ENCODE data around the gene SLC25A29.
A peak's percentile ranks its signal among the peaks of the same experiment; 100 is the strongest.

Gene SLC25A29

GRCh38 chr14:100282766-100283419, 23.4 kb downstream of the SLC25A29 start:
- peaks cover 7 to 41% (median 26%) of the 10 kb centered on the region in 5 donors for H3K4me1 ChIP-seq (ENCODE audit: control insufficient read depth in 5 of 5, insufficient read depth in 5 of 5, low read length in 5 of 5)
- peak overlapping the region in 2 of 5 donors; percentile 10 to 39 for H3K9ac ChIP-seq (ENCODE audit: low read length in 5 of 5)
- H3K9me3 ChIP-seq (ENCODE audit: control insufficient read depth in 5 of 5, low read length in 5 of 5), result no peaks in the 10 kb centered on the region
- no peak overlapping the region for H3K27ac ChIP-seq (ENCODE audit: low read depth, low read length)
- H3K27me3 ChIP-seq (ENCODE audit: control insufficient read depth in 5 of 5, insufficient read depth in 4 of 5, low read length in 5 of 5), result no peaks in the 10 kb centered on the region
- peaks cover 0 to 8% (median 0%) of the 10 kb centered on the region in 5 donors for H3K36me3 ChIP-seq (ENCODE audit: control insufficient read depth in 5 of 5, insufficient read depth in 5 of 5, low read length in 5 of 5)
- no peak overlapping the region for H3K4me3 ChIP-seq (ENCODE audit: low read depth in 1 of 5, low read length in 5 of 5)

DNA sequence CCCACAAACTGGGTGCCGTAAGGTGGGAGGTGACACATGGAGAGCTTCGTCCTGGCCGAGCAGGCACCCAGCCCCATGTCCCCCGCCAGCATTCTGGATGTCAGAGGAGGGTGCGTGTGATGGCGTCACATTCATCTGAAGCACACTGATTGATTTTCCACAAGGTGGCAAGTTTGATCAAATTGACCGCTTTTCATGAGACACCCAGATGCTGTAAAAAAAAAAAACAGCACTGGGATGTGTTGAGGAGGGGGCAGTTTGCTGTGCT, 24.2 kb downstream of the SLC25A29 start:
- Histone ChIP-seq H3K9me3 (ENCODE audit: control insufficient read depth in 5 of 5, low read length in 5 of 5) (no peaks in the 10 kb centered on the region), H3K4me3 (ENCODE audit: low read depth in 1 of 5, low read length in 5 of 5) (no peak overlapping the region), H3K36me3 (ENCODE audit: control insufficient read depth in 5 of 5, insufficient read depth in 5 of 5, low read length in 5 of 5) (peaks cover under 1 to 12% (median 5%) of the 10 kb centered on the region in 5 donors), H3K27me3 (ENCODE audit: control insufficient read depth in 5 of 5, insufficient read depth in 4 of 5, low read length in 5 of 5) (no peaks in the 10 kb centered on the region), H3K4me1 (ENCODE audit: control insufficient read depth in 5 of 5, insufficient read depth in 5 of 5, low read length in 5 of 5) (peaks cover 7 to 38% (median 26%) of the 10 kb centered on the region in 5 donors), H3K9ac (ENCODE audit: low read length in 5 of 5) (no peak overlapping the region), H3K27ac (ENCODE audit: low read depth, low read length) (peak overlapping the region; percentile 52)

DNA sequence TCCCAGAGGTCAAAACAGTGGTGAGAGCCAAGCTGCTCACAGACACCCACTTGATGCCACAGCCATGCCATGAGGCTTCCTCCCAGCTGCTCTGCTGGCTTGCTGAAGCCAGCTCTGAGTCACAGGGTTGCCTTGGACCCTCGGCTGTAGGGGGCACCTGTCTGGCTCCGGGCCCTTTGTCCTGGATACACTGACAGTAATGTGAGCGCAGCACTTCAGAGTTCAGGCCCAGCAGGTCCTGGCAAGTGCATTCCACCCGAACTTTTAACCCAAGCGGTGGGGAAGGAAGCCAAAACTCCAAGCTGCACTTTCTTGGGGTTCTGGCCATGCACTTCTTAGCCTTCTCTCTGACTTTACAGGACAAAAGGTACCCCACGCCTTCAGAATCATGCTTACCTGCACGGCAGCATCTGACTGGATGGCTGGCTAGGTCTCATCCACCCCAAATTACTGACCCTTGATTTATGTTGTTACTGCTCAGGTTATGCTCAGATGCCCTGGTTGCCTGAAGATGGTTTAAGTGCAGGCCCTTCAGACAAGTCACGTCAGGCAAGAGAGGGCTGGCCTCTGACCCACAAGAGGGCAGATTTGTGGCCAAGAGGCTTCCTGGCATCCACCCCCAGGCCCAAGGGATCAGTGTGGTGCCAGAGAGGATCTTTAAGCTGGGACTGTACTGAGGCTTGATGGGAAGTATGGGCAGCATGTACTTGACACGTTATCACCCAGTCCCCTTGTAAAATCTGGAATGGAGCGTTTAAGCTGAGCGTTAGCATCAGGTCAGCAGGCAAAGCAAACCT, 24.8 kb downstream of the SLC25A29 start:
- Histone ChIP-seq H3K27me3 (ENCODE audit: control insufficient read depth in 5 of 5, insufficient read depth in 4 of 5, low read length in 5 of 5) (no peaks in the 10 kb centered on the region), H3K4me3 (ENCODE audit: low read depth in 1 of 5, low read length in 5 of 5) (no peak overlapping the region), H3K9ac (ENCODE audit: low read length in 5 of 5) (peak overlapping the region in 2 of 5 donors; percentile 18 to 52), H3K36me3 (ENCODE audit: control insufficient read depth in 5 of 5, insufficient read depth in 5 of 5, low read length in 5 of 5) (peaks cover 4 to 17% (median 8%) of the 10 kb centered on the region in 5 donors), H3K27ac (ENCODE audit: low read depth, low read length) (peak overlapping the region; percentile 52), H3K4me1 (ENCODE audit: control insufficient read depth in 5 of 5, insufficient read depth in 5 of 5, low read length in 5 of 5) (peaks cover 7 to 38% (median 26%) of the 10 kb centered on the region in 5 donors), H3K9me3 (ENCODE audit: control insufficient read depth in 5 of 5, low read length in 5 of 5) (no peaks in the 10 kb centered on the region)

GRCh38 chr14:100279563-100279962, 26.7 kb downstream of the SLC25A29 start:
- Histone ChIP-seq H3K4me1 (ENCODE audit: control insufficient read depth in 5 of 5, insufficient read depth in 5 of 5, low read length in 5 of 5) (peaks cover 4 to 23% (median 20%) of the 10 kb centered on the region in 5 donors), H3K27me3 (ENCODE audit: control insufficient read depth in 5 of 5, insufficient read depth in 4 of 5, low read length in 5 of 5) (no peaks in the 10 kb centered on the region), H3K36me3 (ENCODE audit: control insufficient read depth in 5 of 5, insufficient read depth in 5 of 5, low read length in 5 of 5) (peaks cover 4 to 27% (median 13%) of the 10 kb centered on the region in 5 donors), H3K4me3 (ENCODE audit: low read depth in 1 of 5, low read length in 5 of 5) (no peak overlapping the region), H3K27ac (ENCODE audit: low read depth, low read length) (no peak overlapping the region), H3K9me3 (ENCODE audit: control insufficient read depth in 5 of 5, low read length in 5 of 5) (no peaks in the 10 kb centered on the region), H3K9ac (ENCODE audit: low read length in 5 of 5) (no peak overlapping the region)

DNA sequence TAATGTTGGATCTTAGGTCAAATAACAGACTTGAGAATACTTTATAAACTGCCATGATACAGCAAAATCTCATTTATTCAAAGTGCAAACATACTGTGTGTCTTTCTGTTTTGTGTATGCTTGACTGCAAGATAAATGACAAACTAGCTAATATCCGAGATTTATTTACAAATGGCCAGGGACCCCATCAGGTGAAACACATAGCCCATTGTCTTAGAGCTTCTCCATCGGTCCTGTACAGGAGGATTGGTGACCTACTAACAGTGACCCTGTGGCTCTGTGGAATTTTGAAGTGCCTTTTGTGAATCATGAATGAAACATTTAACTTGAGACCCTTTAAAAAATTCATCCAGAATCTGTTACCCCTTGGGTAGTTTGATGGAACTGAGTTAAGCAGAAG, 27.1 kb downstream of the SLC25A29 start:
- Histone ChIP-seq H3K9me3 (ENCODE audit: control insufficient read depth in 5 of 5, low read length in 5 of 5) (no peaks in the 10 kb centered on the region), H3K36me3 (ENCODE audit: control insufficient read depth in 5 of 5, insufficient read depth in 5 of 5, low read length in 5 of 5) (peaks cover 4 to 29% (median 13%) of the 10 kb centered on the region in 5 donors), H3K9ac (ENCODE audit: low read length in 5 of 5) (no peak overlapping the region), H3K4me1 (ENCODE audit: control insufficient read depth in 5 of 5, insufficient read depth in 5 of 5, low read length in 5 of 5) (peaks cover 4 to 20% (median 17%) of the 10 kb centered on the region in 5 donors), H3K27ac (ENCODE audit: low read depth, low read length) (no peak overlapping the region), H3K27me3 (ENCODE audit: control insufficient read depth in 5 of 5, insufficient read depth in 4 of 5, low read length in 5 of 5) (no peaks in the 10 kb centered on the region), H3K4me3 (ENCODE audit: low read depth in 1 of 5, low read length in 5 of 5) (no peak overlapping the region)

DNA sequence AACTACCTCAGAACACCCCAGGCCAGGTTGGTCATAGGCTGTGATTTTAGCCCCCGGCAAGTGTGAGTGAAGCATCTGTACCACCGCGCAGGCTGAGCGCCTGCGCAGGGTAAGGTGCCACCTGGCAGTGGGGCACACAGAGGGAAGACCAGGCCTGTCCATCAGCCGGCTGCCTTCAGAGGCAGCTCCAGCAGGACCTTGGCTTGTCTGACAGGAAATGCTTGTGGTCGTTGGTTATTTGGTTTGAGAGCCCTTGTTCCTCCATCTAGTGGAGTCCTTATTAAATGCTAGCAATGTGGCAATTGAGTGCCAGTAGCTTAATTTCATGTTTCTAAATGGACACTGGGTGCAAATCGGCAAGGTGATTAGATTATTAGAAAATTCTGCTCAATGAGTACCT, 27.5 kb downstream of the SLC25A29 start:
- no peaks in the 10 kb centered on the region for H3K9me3 ChIP-seq (ENCODE audit: control insufficient read depth in 5 of 5, low read length in 5 of 5)
- H3K9ac ChIP-seq (ENCODE audit: low read length in 5 of 5), result peak overlapping the region in 2 of 5 donors; percentile 5 to 48
- H3K36me3 ChIP-seq (ENCODE audit: control insufficient read depth in 5 of 5, insufficient read depth in 5 of 5, low read length in 5 of 5), result peaks cover 4 to 29% (median 13%) of the 10 kb centered on the region in 5 donors
- peaks cover 4 to 20% (median 17%) of the 10 kb centered on the region in 5 donors for H3K4me1 ChIP-seq (ENCODE audit: control insufficient read depth in 5 of 5, insufficient read depth in 5 of 5, low read length in 5 of 5)
- no peaks in the 10 kb centered on the region for H3K27me3 ChIP-seq (ENCODE audit: control insufficient read depth in 5 of 5, insufficient read depth in 4 of 5, low read length in 5 of 5)
- no peak overlapping the region for H3K27ac ChIP-seq (ENCODE audit: low read depth, low read length)
- no peak overlapping the region for H3K4me3 ChIP-seq (ENCODE audit: low read depth in 1 of 5, low read length in 5 of 5)

DNA sequence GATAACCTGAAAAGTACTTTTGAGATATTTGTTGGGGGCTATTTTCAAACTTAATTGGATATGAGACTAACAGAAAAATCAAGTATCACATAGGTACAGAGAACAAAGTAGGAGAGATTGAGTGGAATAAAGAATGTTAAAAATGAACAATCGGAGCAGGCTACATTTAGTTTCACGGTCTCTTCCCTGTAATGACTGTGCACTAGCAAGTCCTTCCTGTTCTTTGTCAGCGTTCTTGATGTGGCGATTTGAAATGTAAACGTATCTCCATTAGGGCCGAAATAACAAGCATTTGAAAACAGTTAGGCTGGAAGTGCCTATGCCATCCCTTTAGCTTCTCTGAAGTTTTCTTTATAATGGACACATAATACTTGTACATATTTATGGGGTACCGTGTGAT, 31.0 kb downstream of the SLC25A29 start:
- Histone ChIP-seq H3K27ac (ENCODE audit: low read depth, low read length) (no peak overlapping the region), H3K27me3 (ENCODE audit: control insufficient read depth in 5 of 5, insufficient read depth in 4 of 5, low read length in 5 of 5) (no peaks in the 10 kb centered on the region), H3K9ac (ENCODE audit: low read length in 5 of 5) (no peak overlapping the region), H3K4me1 (ENCODE audit: control insufficient read depth in 5 of 5, insufficient read depth in 5 of 5, low read length in 5 of 5) (peaks cover 0 to 9% (median 5%) of the 10 kb centered on the region in 5 donors), H3K36me3 (ENCODE audit: control insufficient read depth in 5 of 5, insufficient read depth in 5 of 5, low read length in 5 of 5) (peaks cover 4 to 21% (median 13%) of the 10 kb centered on the region in 5 donors), H3K9me3 (ENCODE audit: control insufficient read depth in 5 of 5, low read length in 5 of 5) (no peaks in the 10 kb centered on the region), H3K4me3 (ENCODE audit: low read depth in 1 of 5, low read length in 5 of 5) (no peak overlapping the region)

DNA sequence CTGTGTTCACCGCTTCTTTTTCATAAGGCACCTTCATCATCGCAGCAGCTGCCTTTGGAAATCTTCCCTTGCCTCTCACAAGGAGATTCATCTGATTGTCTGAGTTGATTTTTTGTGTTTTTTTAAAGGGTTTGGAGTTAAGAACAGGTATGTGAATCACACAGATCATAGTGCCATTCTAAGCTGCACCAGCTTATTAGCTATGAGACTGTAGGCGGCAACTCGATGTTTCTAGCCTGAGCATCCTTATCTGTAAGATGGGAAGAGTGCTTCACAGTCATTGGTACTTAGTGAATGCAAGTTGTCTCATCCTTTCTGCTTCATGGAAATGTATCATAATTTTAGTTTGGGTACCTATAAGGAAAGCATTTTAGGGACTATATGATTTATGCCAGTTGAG, 32.0 kb downstream of the SLC25A29 start:
- no peaks in the 10 kb centered on the region for H3K9me3 ChIP-seq (ENCODE audit: control insufficient read depth in 5 of 5, low read length in 5 of 5)
- H3K27me3 ChIP-seq (ENCODE audit: control insufficient read depth in 5 of 5, insufficient read depth in 4 of 5, low read length in 5 of 5), result no peaks in the 10 kb centered on the region
- peaks cover 4 to 21% (median 13%) of the 10 kb centered on the region in 5 donors for H3K36me3 ChIP-seq (ENCODE audit: control insufficient read depth in 5 of 5, insufficient read depth in 5 of 5, low read length in 5 of 5)
- no peak overlapping the region for H3K27ac ChIP-seq (ENCODE audit: low read depth, low read length)
- peaks cover 0 to 8% (median 5%) of the 10 kb centered on the region in 5 donors for H3K4me1 ChIP-seq (ENCODE audit: control insufficient read depth in 5 of 5, insufficient read depth in 5 of 5, low read length in 5 of 5)
- H3K4me3 ChIP-seq (ENCODE audit: low read depth in 1 of 5, low read length in 5 of 5), result no peak overlapping the region
- H3K9ac ChIP-seq (ENCODE audit: low read length in 5 of 5), result no peak overlapping the region

DNA sequence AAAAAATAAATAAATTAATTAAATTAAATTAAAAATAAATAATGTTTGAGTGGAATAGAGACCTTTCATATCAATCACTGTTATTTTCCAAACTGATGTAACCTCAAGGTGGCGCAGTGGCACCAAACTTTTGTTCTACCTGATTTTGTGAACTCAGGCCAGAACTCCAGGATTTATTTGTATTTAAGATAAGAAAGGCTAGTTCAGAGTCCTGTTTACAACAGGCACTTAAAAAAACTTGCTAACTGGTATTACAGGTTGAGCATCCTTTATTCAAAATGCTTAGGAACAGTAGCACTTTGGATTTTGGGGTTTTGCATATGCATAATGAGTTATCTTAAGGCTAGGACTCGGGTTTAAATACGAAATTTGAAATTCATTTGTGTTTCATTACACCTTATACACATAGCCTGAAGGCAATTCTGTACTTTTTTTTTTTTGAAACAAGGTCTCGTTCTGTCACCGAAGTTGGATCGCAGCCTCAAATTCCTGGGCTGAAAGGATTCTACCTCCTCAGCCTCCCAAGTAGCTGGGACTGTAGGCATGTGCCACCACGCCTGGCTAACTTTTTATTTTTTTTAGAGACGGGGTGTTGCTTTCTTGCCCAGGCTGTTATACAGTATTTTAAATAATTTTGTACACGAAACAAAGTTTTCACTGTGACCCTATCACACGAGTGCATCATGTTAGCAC, 34.9 kb downstream of the SLC25A29 start:
- H3K4me3 ChIP-seq (ENCODE audit: low read depth in 1 of 5, low read length in 5 of 5), result no peak overlapping the region
- peaks cover 0 to 26% (median 16%) of the 10 kb centered on the region in 5 donors for H3K4me1 ChIP-seq (ENCODE audit: control insufficient read depth in 5 of 5, insufficient read depth in 5 of 5, low read length in 5 of 5)
- peaks cover 0 to 11% (median 3%) of the 10 kb centered on the region in 5 donors for H3K36me3 ChIP-seq (ENCODE audit: control insufficient read depth in 5 of 5, insufficient read depth in 5 of 5, low read length in 5 of 5)
- H3K9ac ChIP-seq (ENCODE audit: low read length in 5 of 5), result no peak overlapping the region
- H3K9me3 ChIP-seq (ENCODE audit: control insufficient read depth in 5 of 5, low read length in 5 of 5), result no peaks in the 10 kb centered on the region
- H3K27me3 ChIP-seq (ENCODE audit: control insufficient read depth in 5 of 5, insufficient read depth in 4 of 5, low read length in 5 of 5), result no peaks in the 10 kb centered on the region
- no peak overlapping the region for H3K27ac ChIP-seq (ENCODE audit: low read depth, low read length)

Measured in subcutaneous abdominal adipose tissue (tissue), 5 donors.